IMR-90 (cell line): ENCODE data around the gene ENHO. TPM values are rescaled to one million over a fixed set of nuclear protein-coding genes. Genes with fewer than 3 reads are reported as not detected.

Source experiments
- ATAC-seq: fragments of 200-7000 bp; cut with Tn5 transposase; 2 replicates; pipeline ENCODE4 v1.9.1; 2020; ENCODE audit warnings: low read depth, mild to moderate bottlenecking, moderate library complexity
- BruUV-seq: library from RNA; stranded (reverse); fragments of 400-500 nt; replicated peaks from 2 replicates; lab custom pipeline; 2021; lab: Mats Ljungman, UMichigan
- CTCF ChIA-PET: fragments of 300-600 bp; formaldehyde crosslinking; extraction: SDS; loops from one replicate; lab custom pipeline; 2021; ENCODE audit warnings: antibody characterized with exemption; lab: Yijun Ruan, JAX
- POLR2A ChIA-PET: fragments of 300-600 bp; sonication (Branson Sonifier 250); formaldehyde crosslinking; loops from one replicate; lab custom pipeline; 2022; ENCODE audit warnings: antibody characterized with exemption; ENCODE audit not compliant: unreplicated experiment; lab: Charles Lee
- DNase-seq: peaks from one replicate; pipeline ENCODE4 v3.0.0; 2013
- H2AFZ ChIP-seq: replicated peaks from 2 replicates; pipeline ENCODE3; 2013; ENCODE audit warnings: low read length, mild to moderate bottlenecking; ENCODE audit not compliant: poor library complexity
- H2AK5ac ChIP-seq: 2 replicates; pipeline ENCODE4 v1.6.1; 2013; ENCODE audit warnings: low read depth, low read length, inconsistent platforms
- H2AK9ac ChIP-seq: replicated peaks from 2 replicates; pipeline ENCODE3; 2013; ENCODE audit warnings: mild to moderate bottlenecking, low read depth, low read length, moderate library complexity; ENCODE audit not compliant: poor library complexity
- H2BK120ac ChIP-seq: 2 replicates; pipeline ENCODE4 v1.6.1; 2013; ENCODE audit warnings: low read depth, low read length, inconsistent platforms
- H2BK15ac ChIP-seq: 3 replicates; pipeline ENCODE4 v1.6.1; 2013; ENCODE audit warnings: low read depth, low read length, inconsistent platforms
- H2BK20ac ChIP-seq: 2 replicates; pipeline ENCODE4 v1.6.1; 2013; ENCODE audit warnings: low read depth, mild to moderate bottlenecking, inconsistent platforms, low read length, moderate library complexity
- H2BK5ac ChIP-seq: 2 replicates; pipeline ENCODE4 v1.6.1; 2013; ENCODE audit warnings: mild to moderate bottlenecking, low read depth, low read length, inconsistent platforms; ENCODE audit not compliant: poor library complexity, severe bottlenecking
- H3K14ac ChIP-seq: replicated peaks from 2 replicates; pipeline ENCODE4 v1.6.1; 2013; ENCODE audit warnings: low read depth, low read length, inconsistent platforms
- H3K18ac ChIP-seq: 2 replicates; pipeline ENCODE4 v1.6.1; 2013; ENCODE audit warnings: low read depth, low read length, control low read depth
- H3K23ac ChIP-seq: 2 replicates; pipeline ENCODE4 v1.6.1; 2013; ENCODE audit warnings: low read depth, low read length, inconsistent platforms
- H3K27ac ChIP-seq: 2 replicates; pipeline ENCODE4 v1.5.1; 2013; ENCODE audit warnings: mild to moderate bottlenecking, control low read depth, low read length; ENCODE audit not compliant: insufficient read depth
- H3K27me3 ChIP-seq: 2 replicates; pipeline ENCODE4 v1.6.1; 2013; ENCODE audit warnings: low read length; ENCODE audit not compliant: control insufficient read depth, insufficient read depth
- H3K36me3 ChIP-seq: 2 replicates; pipeline ENCODE4 v1.6.1; 2013; ENCODE audit warnings: low read length, mixed read lengths; ENCODE audit not compliant: control insufficient read depth, insufficient read depth
- H3K4ac ChIP-seq: 2 replicates; pipeline ENCODE4 v1.6.1; 2013; ENCODE audit warnings: low read depth, low read length, inconsistent platforms
- H3K4me1 ChIP-seq: 2 replicates; pipeline ENCODE4 v1.6.1; 2013; ENCODE audit warnings: low read length, mixed read lengths; ENCODE audit not compliant: control insufficient read depth, insufficient read depth
- H3K4me2 ChIP-seq: 2 replicates; pipeline ENCODE4 v1.6.1; 2013; ENCODE audit warnings: low read depth, mild to moderate bottlenecking, control low read depth, low read length, moderate library complexity
- H3K4me3 ChIP-seq: 2 replicates; pipeline ENCODE4 v1.5.1; 2013; ENCODE audit warnings: low read depth, mild to moderate bottlenecking, control low read depth, low read length, moderate library complexity; ENCODE audit not compliant: insufficient read depth
- H3K56ac ChIP-seq: 2 replicates; pipeline ENCODE4 v1.6.1; 2013; ENCODE audit warnings: low read length, inconsistent platforms; ENCODE audit not compliant: insufficient read depth; ENCODE audit errors: extremely low read depth
- H3K79me1 ChIP-seq, 2 experiments: 2 replicates each; pipeline ENCODE4 v1.6.1; 2013; ENCODE audit warnings: low read length in 2 of 2, inconsistent platforms in 1 of 2, low read depth in 1 of 2
- H3K9ac ChIP-seq: 2 replicates; pipeline ENCODE4 v1.6.1; 2013; ENCODE audit warnings: low read depth, low read length, control low read depth
- H3K9me1 ChIP-seq: 2 replicates; pipeline ENCODE4 v1.6.1; 2013; ENCODE audit warnings: low read length, inconsistent platforms; ENCODE audit not compliant: insufficient read depth
- H3K9me3 ChIP-seq: 2 replicates; pipeline ENCODE4 v1.6.1; 2013; ENCODE audit warnings: low read length; ENCODE audit not compliant: control insufficient read depth, insufficient read depth
- H4K20me1 ChIP-seq: 2 replicates; pipeline ENCODE4 v1.6.1; 2013; ENCODE audit warnings: low read length, inconsistent platforms; ENCODE audit not compliant: insufficient read depth
- H4K5ac ChIP-seq: 2 replicates; pipeline ENCODE4 v1.6.1; 2013; ENCODE audit warnings: mild to moderate bottlenecking, low read depth, low read length, control low read depth
- H4K8ac ChIP-seq, 2 experiments: 2 replicates each; pipeline ENCODE4 v1.6.1; 2013; ENCODE audit warnings: low read depth in 2 of 2, low read length in 2 of 2, control low read depth in 1 of 2, inconsistent platforms in 1 of 2
- H4K91ac ChIP-seq: 2 replicates; pipeline ENCODE4 v1.6.1; 2013; ENCODE audit warnings: low read depth, low read length, inconsistent platforms; ENCODE audit not compliant: insufficient read depth
- BHLHE40 ChIP-seq: fragments of 150-350 bp; IDR thresholded peaks from 2 replicates; pipeline ENCODE4 v1.6.1; 2016; ENCODE audit warnings: mild to moderate bottlenecking, low read depth, low read length
- USF2 ChIP-seq: fragments of 150-350 bp; IDR thresholded peaks from 2 replicates; pipeline ENCODE4 v1.6.1; 2017; ENCODE audit warnings: mild to moderate bottlenecking, antibody characterized with exemption, low read length, low read depth
- dilution Hi-C: fragments of 300-500 bp; cut with HindIII; formaldehyde crosslinking; loops from one replicate; pipeline ENCODE4 v1.14.3; 2018; ENCODE audit warnings: low sequenced_read_pairs; ENCODE audit not compliant: unreplicated experiment
- in situ Hi-C: fragments of 300-500 bp; cut with MboI; formaldehyde crosslinking; loops from 3 replicates; pipeline ENCODE4 v1.14.3; 2019; ENCODE audit warnings: low sequenced_read_pairs, inconsistent platforms, mixed read lengths
- intact Hi-C: fragments of 100-400 bp; cut with micrococcal nuclease; formaldehyde crosslinking; loops from 2 replicates; pipeline ENCODE4 v1.10.0; 2022
- polyA plus RNA-seq, 3 experiments: library from polyadenylated mRNA; depleted of rRNA; stranded (reverse); fragments of >200 nt; gene quantifications; 2 replicates each; pipeline ENCODE4 v1.2.3, GENCODE V29; 2012; ENCODE audit warnings: low replicate concordance in 1 of 3
- total RNA-seq: library from RNA; depleted of rRNA; stranded (reverse); fragments of >200 nt; gene quantifications from 2 replicates; pipeline ENCODE4 v1.2.3, GENCODE V29; 2012

The ENHO gene
- total and polyA plus RNA-seq, 2 of the 4 experiments (the other 2 are of a cell fraction) = not detected

GRCh38 chr9:34505370-34506120 lies 17.2 kb downstream of the ENHO start (continued):
- TF ChIP-seq BHLHE40 = no peak

GRCh38 chr9:34503406-34503805 lies 19.4 kb downstream of the ENHO start:
- Histone ChIP-seq H2AFZ (no peak overlapping the region), H3K9me1 (no peaks in the 10 kb centered on the region), H3K27ac (no peak overlapping the region), H4K91ac (no peak overlapping the region), H3K4me3 (no peak overlapping the region), H3K4me2 (no peak overlapping the region), H4K5ac (no peak overlapping the region), H3K4ac (no peak overlapping the region), H4K8ac (no peak overlapping the region), H3K9me3 (no peaks in the 10 kb centered on the region), H3K36me3 (no peaks in the 10 kb centered on the region), H2BK15ac (no peak overlapping the region), H2AK9ac (no peak overlapping the region), H3K27me3 (peaks cover 50% of the 10 kb centered on the region), H2AK5ac (no peak overlapping the region), H3K56ac (no peak overlapping the region), H3K18ac (no peak overlapping the region), H3K14ac (no peak overlapping the region), H3K23ac (no peak overlapping the region), H2BK120ac (no peak overlapping the region), H4K20me1 (no peaks in the 10 kb centered on the region; the same call in 1 of the 2 replicates), H3K4me1 (no peaks in the 10 kb centered on the region; the same call in 1 of the 2 replicates), H3K79me1 (no peaks in the 10 kb centered on the region), H2BK5ac (no peak overlapping the region), H2BK20ac (no peak overlapping the region), H3K9ac (no peak overlapping the region)
- ChIA-PET POLR2A (no interaction called here), CTCF (interaction anchor here (2.5 kb wide), 1 partner anchor 99 kb away, joined by 13 read pairs; no protein-coding TSS in a partner anchor)
- TF ChIP-seq BHLHE40 = no peak
- no peak for TF ChIP-seq USF2
- intact Hi-C loops (no loop called here), in situ Hi-C loops (no loop called here), dilution Hi-C loops (no loop called here)
- BruUV-seq = no TSS peak
- ATAC-seq = no peak
- no peak for DNase-seq
